Cardiac muscle cell (in vitro differentiated cells and primary cell): ENCODE measurements around the gene PIEZO1. TPM values are rescaled to one million over a fixed set of nuclear protein-coding genes. Genes with fewer than 3 reads are reported as not detected.

Experiments used
- DNase-seq, 2 donors: peaks; one replicate each; pipeline versions ENCODE4 v3.0.0 to v3.0.0-alpha.2; 2010 to 2017; ENCODE audit warnings: low read depth in 1 of 2, low spot score in 1 of 2
- H3K27ac ChIP-seq: fragments of 200-600 bp; sonication (generic); 2 replicates; pipeline ENCODE4 v1.5.1; 2016
- H3K27me3 ChIP-seq: fragments of 200-600 bp; sonication (generic); 2 replicates; pipeline ENCODE4 v1.6.0; 2016; ENCODE audit warnings: control low read depth
- H3K36me3 ChIP-seq: fragments of 200-600 bp; sonication (generic); 2 replicates; pipeline ENCODE4 v1.5.1; 2016; ENCODE audit warnings: control low read depth
- H3K4me1 ChIP-seq: fragments of 200-600 bp; sonication (generic); 2 replicates; pipeline ENCODE4 v1.8.1; 2017; ENCODE audit warnings: low read depth, mild to moderate bottlenecking, mixed run types
- H3K4me3 ChIP-seq: fragments of 200-600 bp; sonication (generic); 2 replicates; pipeline ENCODE4 v1.5.1; 2016; ENCODE audit warnings: mild to moderate bottlenecking
- H3K9me3 ChIP-seq: fragments of 200-600 bp; sonication (generic); 2 replicates; pipeline ENCODE4 v1.5.1; 2017; ENCODE audit warnings: low read depth, mild to moderate bottlenecking, control low read depth
- polyA plus RNA-seq: library from polyadenylated mRNA; unstranded; fragments of >200 nt; fragmentation: Nextera tagmentation; extraction: Ambion mirVana; gene quantifications from 2 replicates; pipeline ENCODE4 v1.2.1, GENCODE V29; 2016
- total RNA-seq: library from RNA; depleted of rRNA; stranded (reverse); fragments of >200 nt; gene quantifications from 2 replicates; pipeline ENCODE4 v1.2.3, GENCODE V29; 2016
- TF ChIP-seq, protein P1 (sequence below): IDR thresholded peaks from 2 replicates; pipeline ENCODE4 v1.5.1; 2012; ENCODE audit warnings: low read depth, mild to moderate bottlenecking, low read length

PIEZO1 gene
- total and polyA plus RNA-seq, 2 experiments from 2014 or later, result 32.7 to 121 TPM

DNA sequence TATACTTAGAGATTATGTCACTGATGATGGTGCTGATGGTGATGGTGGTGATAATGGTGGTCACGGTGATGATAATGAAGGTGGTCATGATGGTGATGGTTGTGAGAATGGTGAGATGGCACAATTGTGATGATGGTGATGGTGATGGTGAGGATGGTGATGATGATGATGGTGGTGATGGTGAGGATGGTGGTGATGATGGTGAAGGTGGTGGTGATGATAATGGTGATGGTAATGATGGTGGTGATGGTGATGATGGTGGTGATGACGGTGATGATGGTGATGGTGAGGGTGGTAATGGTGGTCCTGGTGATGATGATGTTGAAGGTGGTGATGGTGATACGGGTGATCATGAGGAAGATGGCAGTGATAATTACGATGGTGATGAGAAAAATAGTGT, 13.1 kb upstream of the PIEZO1 start:
- Histone ChIP-seq H3K27ac (no peak overlapping the region), H3K36me3 (no peaks in the 10 kb centered on the region)
- TF ChIP-seq, protein P1, sequence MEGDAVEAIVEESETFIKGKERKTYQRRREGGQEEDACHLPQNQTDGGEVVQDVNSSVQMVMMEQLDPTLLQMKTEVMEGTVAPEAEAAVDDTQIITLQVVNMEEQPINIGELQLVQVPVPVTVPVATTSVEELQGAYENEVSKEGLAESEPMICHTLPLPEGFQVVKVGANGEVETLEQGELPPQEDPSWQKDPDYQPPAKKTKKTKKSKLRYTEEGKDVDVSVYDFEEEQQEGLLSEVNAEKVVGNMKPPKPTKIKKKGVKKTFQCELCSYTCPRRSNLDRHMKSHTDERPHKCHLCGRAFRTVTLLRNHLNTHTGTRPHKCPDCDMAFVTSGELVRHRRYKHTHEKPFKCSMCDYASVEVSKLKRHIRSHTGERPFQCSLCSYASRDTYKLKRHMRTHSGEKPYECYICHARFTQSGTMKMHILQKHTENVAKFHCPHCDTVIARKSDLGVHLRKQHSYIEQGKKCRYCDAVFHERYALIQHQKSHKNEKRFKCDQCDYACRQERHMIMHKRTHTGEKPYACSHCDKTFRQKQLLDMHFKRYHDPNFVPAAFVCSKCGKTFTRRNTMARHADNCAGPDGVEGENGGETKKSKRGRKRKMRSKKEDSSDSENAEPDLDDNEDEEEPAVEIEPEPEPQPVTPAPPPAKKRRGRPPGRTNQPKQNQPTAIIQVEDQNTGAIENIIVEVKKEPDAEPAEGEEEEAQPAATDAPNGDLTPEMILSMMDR, result no peak

DNA sequence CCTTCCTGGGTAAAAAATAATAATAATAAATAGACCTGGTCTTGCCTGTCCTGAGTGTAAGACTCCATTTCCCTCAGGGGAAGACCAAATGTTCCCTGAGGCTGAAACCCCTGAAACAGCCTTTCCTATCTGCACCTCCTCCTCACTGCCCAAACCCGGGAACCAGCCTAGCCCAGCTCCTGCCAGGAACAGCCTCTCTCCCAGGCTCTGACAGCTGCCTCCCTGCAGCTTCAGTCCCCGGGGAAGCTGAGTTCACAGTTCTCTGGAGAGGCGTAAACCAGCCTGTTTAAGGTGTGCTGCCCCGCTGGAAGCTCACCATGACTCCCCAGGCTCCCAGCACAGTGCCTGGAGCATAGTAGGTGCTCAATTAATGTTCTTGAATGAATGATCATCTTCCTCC, 11.3 kb upstream of the PIEZO1 start:
- Histone ChIP-seq H3K36me3 (no peaks in the 10 kb centered on the region), H3K4me3 (no peak overlapping the region), H3K27ac (no peak overlapping the region), H3K27me3 (no peaks in the 10 kb centered on the region), H3K4me1 (no peaks in the 10 kb centered on the region), H3K9me3 (no peaks in the 10 kb centered on the region)
- TF ChIP-seq, protein P1, result no peak
- DNase-seq, result no peak

More for the DNA sequence above, 13.1 kb upstream of the PIEZO1 start:
- no peaks in the 10 kb centered on the region for H3K4me1 ChIP-seq
- no peaks in the 10 kb centered on the region for H3K9me3 ChIP-seq
- H3K27me3 ChIP-seq, result no peaks in the 10 kb centered on the region
- DNase-seq, result no peak
- H3K4me3 ChIP-seq, result no peak overlapping the region

DNA sequence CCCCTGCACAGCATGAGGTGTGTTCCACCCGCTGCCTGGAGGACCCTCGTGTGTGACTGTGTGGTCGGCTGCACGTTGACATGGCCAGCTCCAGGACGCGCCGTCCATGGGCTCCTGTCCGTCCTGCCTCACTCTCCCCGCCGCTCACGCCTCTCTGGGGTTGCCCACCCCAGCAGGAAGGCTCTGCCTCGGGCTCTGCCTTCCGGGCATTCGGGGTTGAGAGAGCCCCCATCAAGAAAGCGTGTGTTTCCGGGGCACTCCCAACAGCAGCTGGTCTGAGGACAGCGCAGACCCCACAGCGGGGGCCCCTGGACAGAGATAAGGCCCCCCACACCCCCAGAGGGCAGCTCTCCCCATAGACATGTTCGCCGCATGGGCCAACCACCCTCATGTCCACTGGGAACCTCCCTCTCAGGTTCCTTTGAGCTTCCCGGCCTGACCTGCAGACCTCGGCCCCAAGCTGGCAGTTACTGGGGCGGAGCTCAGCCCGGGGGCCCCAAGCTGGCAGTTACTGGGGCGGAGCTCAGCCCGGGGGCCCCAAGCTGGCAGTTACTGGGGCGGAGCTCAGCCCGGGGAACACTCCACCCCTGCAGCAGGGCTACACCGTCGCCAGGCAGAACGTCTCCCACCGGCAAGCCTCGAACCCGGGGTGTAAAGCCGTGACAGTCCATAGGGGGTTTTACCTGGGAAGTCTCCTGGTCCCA, 8.4 kb upstream of the PIEZO1 start:
- no peaks in the 10 kb centered on the region for H3K27me3 ChIP-seq

DNA sequence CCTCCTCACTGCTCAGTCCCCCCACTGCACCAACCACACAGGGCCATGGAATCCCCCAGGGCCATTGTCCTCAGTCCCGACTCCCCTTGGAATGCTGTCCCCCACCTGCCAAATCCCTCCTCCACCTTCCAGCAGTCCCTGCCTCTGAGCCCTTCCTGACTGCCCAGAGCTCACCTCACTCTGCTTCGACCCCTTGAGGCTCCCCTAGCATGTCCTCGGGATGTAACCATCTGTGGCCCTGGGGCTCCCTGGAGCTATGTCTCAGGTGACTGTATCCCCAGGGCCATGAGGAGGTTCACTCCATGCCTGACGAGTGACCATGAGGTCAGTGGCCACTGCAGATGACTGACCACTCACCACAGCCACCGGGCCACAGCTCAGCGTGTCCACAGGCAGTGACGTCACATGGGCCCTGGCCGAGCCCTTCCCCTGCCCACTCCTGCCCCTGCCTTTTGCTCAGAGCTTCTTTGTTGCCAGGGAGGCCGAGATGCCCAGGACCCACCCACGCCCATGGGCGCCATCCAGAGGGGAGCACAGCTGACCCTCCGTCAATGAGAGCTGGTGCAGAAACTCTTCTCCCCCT, 7.7 kb upstream of the PIEZO1 start:
- Histone ChIP-seq H3K27ac (no peak overlapping the region), H3K27me3 (no peaks in the 10 kb centered on the region), H3K36me3 (no peaks in the 10 kb centered on the region), H3K9me3 (no peaks in the 10 kb centered on the region), H3K4me1 (peaks cover 3% of the 10 kb centered on the region), H3K4me3 (no peak overlapping the region)
- TF ChIP-seq, protein P1, result no peak
- DNase-seq, result no peak

More for the DNA sequence above, 8.4 kb upstream of the PIEZO1 start:
- H3K27ac ChIP-seq, result no peak overlapping the region
- H3K4me3 ChIP-seq, result no peak overlapping the region
- no peaks in the 10 kb centered on the region for H3K9me3 ChIP-seq
- DNase-seq, result no peak
- peaks cover 3% of the 10 kb centered on the region for H3K4me1 ChIP-seq
- no peaks in the 10 kb centered on the region for H3K36me3 ChIP-seq
- TF ChIP-seq, protein P1, result no peak

DNA sequence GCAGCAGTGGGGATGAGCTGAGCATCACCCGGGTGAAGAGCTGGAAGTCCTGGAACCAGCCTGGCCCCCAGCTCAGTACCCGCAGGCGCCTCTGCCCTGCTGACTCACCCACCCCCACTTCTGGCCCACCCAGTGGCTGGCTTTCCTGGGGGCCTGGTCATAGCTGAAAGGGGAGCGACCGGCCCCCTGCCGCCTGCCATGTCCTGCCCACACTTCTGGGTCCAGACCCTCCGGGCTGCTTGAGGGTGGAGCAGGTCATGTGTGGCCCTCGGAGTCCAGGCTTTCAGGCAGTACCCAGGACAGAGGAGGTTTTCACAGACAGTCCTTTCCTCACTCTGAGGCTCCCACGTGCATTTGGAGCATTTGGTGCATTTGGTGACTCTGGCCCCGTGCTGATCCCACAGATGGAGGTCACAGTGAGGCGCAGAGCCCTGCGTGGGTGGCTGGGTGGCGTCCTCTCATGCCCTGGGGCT, 7.1 kb upstream of the PIEZO1 start:
- peaks cover 3% of the 10 kb centered on the region for H3K4me1 ChIP-seq
- no peak overlapping the region for H3K27ac ChIP-seq
- H3K36me3 ChIP-seq, result no peaks in the 10 kb centered on the region
- TF ChIP-seq, protein P1, result no peak
- no peaks in the 10 kb centered on the region for H3K27me3 ChIP-seq
- H3K4me3 ChIP-seq, result no peak overlapping the region
- no peaks in the 10 kb centered on the region for H3K9me3 ChIP-seq
- no peak for DNase-seq
